Tibial nerve (tissue), 4 donors: Measurements from ENCODE around the gene CRISP1. TPM values are rescaled to one million over a fixed set of nuclear protein-coding genes. Genes with fewer than 3 reads are reported as not detected.

Experiments
- DNase-seq, 2 donors: peaks; one replicate each; pipeline ENCODE4 v3.0.0-alpha.2; 2019; ENCODE audit warnings: low spot score in 2 of 2
- H3K27ac ChIP-seq, 4 donors: fragments of 200-600 bp; sonication (generic) in 3 of 4; one replicate each; pipeline ENCODE4 v1.5.1; 2017 to 2019; ENCODE audit warnings: mild to moderate bottlenecking in 1 of 4
- H3K27me3 ChIP-seq, 2 donors: fragments of 200-600 bp; sonication (generic) in 1 of 2; one replicate each; pipeline versions ENCODE4 v1.5.1 to v1.6.0; 2017 to 2019
- H3K36me3 ChIP-seq, 3 donors: fragments of 200-600 bp; sonication (generic); one replicate each; pipeline ENCODE4 v1.5.1; 2018 to 2019
- H3K4me1 ChIP-seq, 4 donors: fragments of 200-600 bp; sonication (generic) in 3 of 4; one replicate each; pipeline ENCODE4 v1.5.1; 2017 to 2019
- H3K4me3 ChIP-seq, 4 donors: fragments of 200-600 bp; sonication (generic) in 3 of 4; one replicate each; pipeline ENCODE4 v1.5.1; 2017 to 2019; ENCODE audit warnings: mild to moderate bottlenecking in 1 of 4, moderate library complexity in 1 of 4
- H3K9me3 ChIP-seq, 4 donors: fragments of 200-600 bp; sonication (generic) in 3 of 4; one replicate each; pipeline ENCODE4 v1.5.1; 2017 to 2019
- EP300 ChIP-seq, 2 donors: sonication (generic); formaldehyde crosslinking; IDR thresholded peaks; one replicate each; pipeline ENCODE4 v1.6.1; 2017; ENCODE audit warnings: antibody characterized with exemption in 2 of 2, mild to moderate bottlenecking in 1 of 2
- POLR2A ChIP-seq, 2 donors: fragments of 450-650 bp; IDR thresholded peaks; one replicate each; pipeline ENCODE4 v1.6.1; 2017; ENCODE audit warnings: antibody characterized with exemption in 2 of 2, mild to moderate bottlenecking in 2 of 2, moderate library complexity in 2 of 2
- WGBS, 2 donors: methylation state at CpG; one replicate each; pipeline ENCODE4 v1.1.5; 2018; 5-methylcytosine and 5-hydroxymethylcytosine counted together
- total RNA-seq, 4 donors: library from RNA; depleted of rRNA; stranded (reverse); fragments of >200 nt; gene quantifications; one replicate each; pipeline ENCODE4 v1.1.0, GENCODE V29; 2016
- TF ChIP-seq, protein P1 (sequence below), 5 experiments: fragments of 200-600 bp in 3 of 5; fragments of 450-650 bp in 2 of 5; sonication (generic) in 3 of 5; IDR thresholded peaks; one replicate each; pipeline ENCODE4 v1.5.1; 2016 to 2019; ENCODE audit warnings: antibody characterized with exemption in 5 of 5, mild to moderate bottlenecking in 3 of 5, moderate library complexity in 2 of 5

Gene CRISP1
- total RNA-seq, 4 donors from 2014 or later, result not detected

DNA sequence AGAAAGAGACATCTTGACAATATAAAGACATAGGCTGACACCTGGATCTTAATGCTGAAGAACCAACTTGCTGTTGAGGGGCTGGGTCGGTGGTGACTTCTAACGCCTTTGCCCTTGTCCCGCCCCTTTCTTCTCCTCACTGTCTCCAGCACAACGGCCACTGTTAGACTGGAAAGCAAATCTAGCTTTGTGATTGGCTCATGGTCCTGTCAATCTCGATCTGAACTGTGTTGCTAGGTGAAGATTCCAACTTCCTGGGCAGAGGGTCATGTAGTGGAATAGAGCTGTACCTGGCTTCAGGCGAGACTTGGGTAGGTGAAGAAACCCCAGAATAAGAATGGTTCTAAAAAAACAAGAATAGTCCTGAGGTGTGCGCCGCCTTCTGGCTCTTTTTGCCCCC lies 79.2 kb downstream of the CRISP1 start, which contains the start of gene PGK2:
TSS of gene PGK2 (minus strand) at position 110 of the 400 bp plus-strand sequence. CDS start at position 12, 98 bp downstream.
- H3K36me3 ChIP-seq, result no peaks in the 10 kb centered on the region
- DNase-seq, result no peak
- H3K27me3 ChIP-seq, result no peaks in the 10 kb centered on the region
- H3K9me3 ChIP-seq, result no peaks in the 10 kb centered on the region
- WGBS, 2 donors, result 86% methylated on average over 8 of the region's 8 CpGs
- no peaks in the 10 kb centered on the region for H3K4me1 ChIP-seq
- H3K27ac ChIP-seq, result no peak within 1 kb of the TSS
- no peak within 1 kb of the TSS for H3K4me3 ChIP-seq
- no peak for TF ChIP-seq POLR2A (IDR thresholded peaks at IDR 0.05)
- TF ChIP-seq, protein P1, sequence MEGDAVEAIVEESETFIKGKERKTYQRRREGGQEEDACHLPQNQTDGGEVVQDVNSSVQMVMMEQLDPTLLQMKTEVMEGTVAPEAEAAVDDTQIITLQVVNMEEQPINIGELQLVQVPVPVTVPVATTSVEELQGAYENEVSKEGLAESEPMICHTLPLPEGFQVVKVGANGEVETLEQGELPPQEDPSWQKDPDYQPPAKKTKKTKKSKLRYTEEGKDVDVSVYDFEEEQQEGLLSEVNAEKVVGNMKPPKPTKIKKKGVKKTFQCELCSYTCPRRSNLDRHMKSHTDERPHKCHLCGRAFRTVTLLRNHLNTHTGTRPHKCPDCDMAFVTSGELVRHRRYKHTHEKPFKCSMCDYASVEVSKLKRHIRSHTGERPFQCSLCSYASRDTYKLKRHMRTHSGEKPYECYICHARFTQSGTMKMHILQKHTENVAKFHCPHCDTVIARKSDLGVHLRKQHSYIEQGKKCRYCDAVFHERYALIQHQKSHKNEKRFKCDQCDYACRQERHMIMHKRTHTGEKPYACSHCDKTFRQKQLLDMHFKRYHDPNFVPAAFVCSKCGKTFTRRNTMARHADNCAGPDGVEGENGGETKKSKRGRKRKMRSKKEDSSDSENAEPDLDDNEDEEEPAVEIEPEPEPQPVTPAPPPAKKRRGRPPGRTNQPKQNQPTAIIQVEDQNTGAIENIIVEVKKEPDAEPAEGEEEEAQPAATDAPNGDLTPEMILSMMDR (IDR thresholded peaks at IDR 0.05), result no peak
- no peak for TF ChIP-seq EP300 (IDR thresholded peaks at IDR 0.05)

DNA sequence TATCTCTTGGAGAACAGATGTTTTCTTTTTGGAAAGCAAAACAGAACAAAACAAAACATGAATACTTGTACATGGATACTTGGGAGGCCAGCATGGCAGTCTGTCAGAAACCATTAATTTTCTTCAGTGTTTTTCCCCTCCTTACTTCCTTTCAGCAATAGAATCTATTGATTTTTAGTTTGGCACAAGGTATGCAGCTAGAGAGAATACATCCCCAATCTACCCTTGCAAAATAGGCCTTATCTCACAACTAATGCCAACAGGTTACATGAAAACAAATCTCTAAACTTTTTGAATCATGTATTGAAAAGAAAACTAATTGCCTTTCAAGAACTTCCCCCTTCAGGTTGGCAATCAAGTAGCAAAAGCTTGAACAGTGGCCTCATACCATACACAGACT lies 82.1 kb downstream of the CRISP1 start:
- Histone ChIP-seq H3K27me3 (no peaks in the 10 kb centered on the region), H3K27ac (no peak overlapping the region), H3K4me1 (no peaks in the 10 kb centered on the region), H3K36me3 (no peaks in the 10 kb centered on the region), H3K4me3 (no peak overlapping the region), H3K9me3 (no peaks in the 10 kb centered on the region)
- TF ChIP-seq EP300 (IDR thresholded peaks at IDR 0.05) (no peak), POLR2A (IDR thresholded peaks at IDR 0.05) (no peak)
- TF ChIP-seq, protein P1 (IDR thresholded peaks at IDR 0.05), result no peak
- no peak for DNase-seq

Other genes with a start within 250 kb of the CRISP1 start
- 1 to 10 TPM in 3 of 4 donors, under 1 TPM in 1; 0.59 to 2.7 (median 2.1) TPM for gene RHAG, start 229.7 kb downstream of the CRISP1 start, total RNA-seq
- not detected for gene CRISP2, start 153.0 kb downstream of the CRISP1 start, total RNA-seq
- gene CRISP3, start 122.1 kb downstream of the CRISP1 start, total RNA-seq, result not detected
- not detected for gene PGK2, start 79.2 kb downstream of the CRISP1 start, total RNA-seq
- not detected for gene DEFB114, start 97.6 kb upstream of the CRISP1 start, total RNA-seq
- gene DEFB113, start 103.1 kb upstream of the CRISP1 start, total RNA-seq, result not detected
- not detected for gene DEFB110, start 155.5 kb upstream of the CRISP1 start, total RNA-seq
- gene DEFB112, start 183.4 kb upstream of the CRISP1 start, total RNA-seq, result not detected